HG02852 (cell line): Measurements from ENCODE around the gene ZNF423.

Source experiments
- ATAC-seq: cut with Tn5 transposase; IDR thresholded peaks from one replicate; pipeline ENCODE4 v1.9.1; 2021; ENCODE audit warnings: mild to moderate bottlenecking, moderate library complexity; ENCODE audit not compliant: unreplicated experiment

ZNF423 gene

DNA sequence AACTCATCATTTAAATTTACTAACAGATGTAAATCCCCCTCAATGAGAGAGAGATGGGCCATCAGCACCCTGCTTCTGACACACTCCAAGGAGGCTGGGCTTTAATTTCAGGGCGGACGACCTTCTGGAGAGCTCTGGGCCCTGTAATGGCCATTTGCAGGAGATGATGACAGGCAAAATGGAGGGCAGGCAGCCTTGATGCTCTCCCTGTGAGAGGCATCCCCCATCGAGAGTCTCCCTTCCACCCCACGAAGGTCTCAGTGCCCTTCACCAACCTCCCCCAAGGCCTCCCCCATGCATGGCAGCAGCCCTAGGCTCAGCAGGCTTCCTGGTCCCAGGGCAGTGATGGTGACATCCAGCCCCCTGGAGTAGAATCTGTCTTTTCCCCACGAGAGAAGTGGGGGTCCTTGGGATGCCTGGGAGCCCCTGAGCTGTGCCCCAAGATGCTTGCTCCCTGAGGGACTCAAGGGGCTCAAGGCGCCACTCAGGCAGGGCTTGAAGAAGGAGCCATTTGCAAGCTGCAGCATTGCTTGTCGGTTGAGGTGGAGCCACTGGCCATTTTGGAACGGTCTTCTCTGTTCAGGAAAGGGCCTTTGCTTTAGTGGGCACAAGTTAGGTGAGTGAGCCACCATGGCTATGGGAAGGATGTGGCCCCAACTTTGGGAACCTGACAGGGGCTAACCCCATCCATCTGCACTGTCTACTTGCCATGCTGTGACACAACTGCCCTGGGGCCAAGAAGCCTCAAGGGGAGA is 399.7 kb downstream of the ZNF423 start:
- ATAC-seq: no peak

DNA sequence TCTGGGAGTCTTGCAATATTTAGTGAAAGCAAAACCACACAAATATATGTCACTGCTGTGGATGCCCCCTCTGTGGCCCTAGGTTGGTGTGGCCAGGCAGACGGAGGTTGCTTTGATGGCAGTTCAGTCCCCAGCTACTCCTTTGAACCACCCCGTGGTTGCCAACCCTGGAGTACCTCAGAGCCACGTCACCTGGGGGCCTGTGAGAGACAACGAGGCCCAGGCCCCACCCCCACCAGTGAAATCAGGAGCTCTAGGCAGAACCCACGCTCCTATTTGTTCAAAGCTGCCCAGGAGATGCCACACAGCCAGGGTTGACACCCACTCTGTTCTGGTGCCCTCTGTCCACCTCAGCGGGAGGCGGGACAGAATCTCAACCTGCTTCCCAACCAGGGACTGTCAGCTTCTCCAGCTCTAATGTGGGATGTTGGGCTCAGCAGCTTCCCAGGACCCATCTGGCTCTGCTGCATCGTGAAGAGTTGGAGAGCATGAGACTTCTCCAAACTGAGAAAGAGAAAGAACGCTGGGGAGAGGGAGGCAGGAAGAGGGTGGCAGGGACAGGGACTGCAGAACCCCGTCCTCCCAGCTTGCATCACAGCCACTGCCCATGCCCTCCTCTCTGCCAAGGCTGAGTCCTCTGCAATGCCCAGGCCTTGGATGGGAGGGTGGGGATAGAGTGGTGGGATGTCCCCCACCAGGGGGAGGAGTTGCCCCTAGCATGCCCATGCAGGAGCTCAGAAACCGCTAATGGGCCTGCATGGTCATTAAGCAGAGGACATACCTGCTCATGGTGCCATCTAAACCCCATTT is 400.5 kb downstream of the ZNF423 start:
- ATAC-seq: no peak

DNA sequence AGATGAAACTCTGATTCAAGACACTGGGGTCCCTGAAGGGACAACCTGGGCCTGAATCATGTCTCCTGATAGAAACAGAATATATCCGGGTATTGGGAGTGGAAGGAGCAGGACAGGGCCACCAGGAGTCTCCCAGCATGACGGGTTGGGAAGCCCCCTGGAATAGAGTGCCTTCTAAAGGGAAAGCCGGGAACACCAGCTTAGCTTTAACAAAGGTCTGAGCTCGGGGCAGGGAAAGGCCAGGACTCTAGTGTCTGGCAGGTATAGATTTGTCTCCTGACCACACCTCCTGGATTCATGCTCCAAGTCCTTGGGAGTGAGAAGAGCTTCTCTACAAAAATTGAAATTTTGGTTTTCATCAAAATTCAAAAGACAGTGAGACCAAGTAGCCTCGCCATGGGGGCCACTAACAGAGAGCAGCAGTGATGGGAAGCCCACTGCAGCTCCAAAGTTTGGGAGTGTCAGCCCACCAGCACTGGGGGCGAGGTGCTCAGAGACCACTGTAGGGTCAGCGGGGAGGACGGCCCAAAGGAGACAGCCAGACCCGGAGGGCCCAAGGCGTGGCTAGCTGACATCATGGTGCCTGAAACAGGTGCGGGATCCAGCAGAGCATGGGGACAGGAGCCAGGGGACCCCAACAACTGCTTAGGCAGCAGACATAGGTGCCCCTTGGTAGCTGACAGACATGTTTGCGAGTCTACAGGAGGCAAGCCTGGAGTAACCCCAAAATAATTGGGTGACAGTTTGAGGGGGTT is 401.3 kb downstream of the ZNF423 start:
- no peak for ATAC-seq

DNA sequence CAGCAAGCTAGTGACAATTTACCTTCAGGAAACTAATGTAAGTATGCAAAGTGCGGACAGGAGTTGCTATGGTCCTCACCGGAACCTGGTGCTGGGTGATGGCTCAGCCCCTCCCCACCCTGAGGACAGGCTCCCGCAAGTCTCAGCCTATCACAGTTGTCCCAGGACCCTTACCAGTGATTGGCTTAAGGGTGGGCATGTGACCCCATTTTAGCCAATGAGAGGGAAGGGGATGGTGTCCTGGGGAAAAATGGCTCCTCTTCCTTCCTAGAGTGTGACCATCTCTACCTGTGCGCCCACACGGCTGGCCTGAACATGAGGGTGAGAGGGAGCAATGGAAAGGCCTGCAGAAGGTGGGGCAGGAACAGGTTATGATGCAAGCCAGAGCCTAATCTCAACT is 401.9 kb downstream of the ZNF423 start:
- no peak for ATAC-seq

DNA sequence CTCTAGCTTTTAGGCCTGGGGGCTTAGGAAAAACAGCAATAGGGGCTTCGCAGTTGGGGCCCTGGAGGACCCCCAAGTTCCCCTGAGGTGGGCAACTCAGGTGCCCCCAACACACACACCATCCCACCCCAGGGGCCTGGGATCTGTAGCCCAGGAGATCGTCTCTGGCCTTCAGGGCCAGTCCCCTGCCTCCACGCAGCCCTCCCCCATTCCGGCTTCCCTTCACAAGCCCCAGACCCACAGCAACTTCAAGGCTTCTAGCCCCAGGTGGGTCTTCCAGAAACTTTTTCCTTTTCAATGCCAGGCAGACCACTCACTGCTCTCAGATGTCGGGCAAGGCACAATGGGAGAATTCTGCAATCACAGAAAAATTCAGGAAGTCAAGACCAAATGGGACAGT is 402.9 kb downstream of the ZNF423 start:
- no peak for ATAC-seq

DNA sequence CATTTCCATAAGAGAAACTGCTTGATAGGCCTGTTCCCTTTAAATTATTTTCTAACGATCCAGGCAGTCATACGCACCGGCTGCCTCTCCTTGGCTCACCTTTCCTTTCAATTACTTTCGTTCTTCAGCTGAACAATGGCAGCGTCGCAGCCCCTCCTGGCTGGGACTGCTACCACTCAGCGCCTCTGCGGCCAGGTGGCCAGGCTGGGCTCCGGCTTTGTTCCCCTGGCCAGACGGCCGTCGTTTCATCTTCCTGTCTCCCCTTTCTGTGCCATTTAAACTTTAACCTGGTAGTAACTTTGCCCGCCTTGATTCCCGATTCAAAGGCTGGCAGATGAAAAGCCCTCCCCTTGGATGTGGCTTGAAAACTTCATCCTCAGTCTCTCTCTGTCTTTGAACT is 403.3 kb downstream of the ZNF423 start:
- ATAC-seq: no peak

DNA sequence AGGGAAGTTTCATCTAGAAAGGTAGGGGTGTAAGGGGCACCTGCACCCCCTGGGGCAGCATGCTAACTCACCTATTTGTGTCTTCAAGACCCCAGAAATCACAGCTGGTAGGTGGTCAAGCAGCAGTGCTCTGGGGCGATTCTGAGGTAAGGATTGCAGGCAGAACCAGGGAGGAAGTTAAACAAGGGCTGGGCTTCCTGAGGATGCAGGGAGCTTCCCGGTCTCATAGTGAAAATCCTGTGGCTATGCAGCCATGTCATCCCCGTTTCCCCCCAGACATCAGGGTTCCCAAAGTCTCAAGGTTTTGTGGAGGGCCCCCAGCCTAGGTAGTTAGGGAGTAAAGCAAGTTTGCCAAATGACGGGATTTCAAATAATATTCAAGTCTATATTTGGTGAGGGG is 403.8 kb downstream of the ZNF423 start:
- ATAC-seq: no peak

DNA sequence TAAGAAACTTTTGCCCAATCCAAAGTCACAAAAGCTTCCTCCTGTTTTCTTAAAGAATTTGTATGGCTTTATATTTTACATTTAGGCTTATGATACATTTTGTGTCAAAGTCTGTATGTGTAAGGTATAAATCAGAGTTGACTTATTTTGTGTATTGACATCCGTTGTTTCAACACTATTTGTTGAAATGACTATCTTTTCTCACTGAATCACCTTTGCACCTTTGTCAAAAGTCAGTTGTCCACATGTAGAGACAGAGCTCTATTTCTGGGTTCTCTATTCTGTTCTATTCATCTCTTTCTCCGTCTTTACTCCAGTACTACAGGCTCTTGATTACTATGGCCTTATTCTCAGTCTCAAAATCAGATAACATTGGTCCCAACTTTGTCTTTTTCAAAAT is 409.1 kb downstream of the ZNF423 start:
- no peak for ATAC-seq

DNA sequence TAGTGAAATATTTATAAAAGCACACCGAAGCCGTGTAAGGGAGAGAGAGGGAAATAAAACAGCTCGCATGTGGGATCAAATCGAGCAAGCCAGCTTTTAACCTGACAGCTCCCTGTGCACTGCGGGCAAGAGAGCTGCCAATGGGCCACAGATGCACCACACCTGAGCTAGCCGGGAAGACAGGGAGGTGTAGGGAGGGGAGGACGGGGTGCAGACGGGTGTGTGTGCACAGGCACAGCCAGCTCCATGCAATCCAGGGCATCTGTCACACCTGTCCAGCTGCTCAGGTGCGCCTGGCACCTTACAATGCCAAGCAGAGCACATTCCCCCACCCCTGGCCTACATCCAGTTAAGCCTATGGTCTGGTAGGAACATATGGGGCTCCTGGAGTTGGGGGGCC is 412.3 kb downstream of the ZNF423 start:
- ATAC-seq: no peak

DNA sequence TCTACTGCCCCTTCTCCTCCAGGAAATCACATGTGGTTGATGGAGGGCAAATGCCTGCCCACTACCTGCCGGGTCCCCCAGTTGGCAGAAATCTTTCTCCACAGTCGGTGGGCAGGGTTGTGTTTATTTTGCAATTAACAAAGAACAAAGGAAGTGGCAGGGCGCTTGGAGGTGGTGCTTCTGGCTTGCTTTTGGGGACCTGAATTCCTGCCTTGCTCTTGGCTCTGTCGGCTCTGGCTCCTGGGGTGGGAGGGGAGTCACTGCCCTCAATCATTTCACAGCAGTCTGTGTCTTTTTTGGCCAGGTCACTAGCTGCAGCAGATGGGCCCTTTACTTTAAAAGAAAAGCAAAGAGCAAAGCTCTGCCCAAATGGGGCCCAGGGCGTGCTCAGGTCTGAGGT is 413.1 kb downstream of the ZNF423 start:
- no peak for ATAC-seq

DNA sequence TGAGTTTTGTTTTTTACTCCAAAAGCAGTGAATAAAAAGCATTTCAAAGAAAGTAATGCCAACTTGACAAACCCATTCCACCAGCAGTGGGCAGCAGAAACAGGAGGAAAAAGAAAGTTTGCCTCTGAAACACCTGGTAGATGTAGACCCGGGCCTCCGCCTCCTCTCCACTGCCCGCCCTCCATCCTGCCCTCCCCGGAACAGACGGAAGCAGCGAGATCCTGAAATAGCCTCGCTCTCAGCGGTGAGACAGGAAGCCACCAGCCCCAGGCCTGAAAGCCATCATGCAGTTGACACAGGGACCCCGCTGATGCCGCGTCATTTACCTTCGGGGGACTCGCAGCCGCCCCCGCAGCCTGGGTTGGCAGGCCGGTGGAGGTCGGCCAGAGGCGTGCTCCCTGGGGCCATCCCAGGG is 414.5 kb downstream of the ZNF423 start:
- ATAC-seq: peak; percentile 98

DNA sequence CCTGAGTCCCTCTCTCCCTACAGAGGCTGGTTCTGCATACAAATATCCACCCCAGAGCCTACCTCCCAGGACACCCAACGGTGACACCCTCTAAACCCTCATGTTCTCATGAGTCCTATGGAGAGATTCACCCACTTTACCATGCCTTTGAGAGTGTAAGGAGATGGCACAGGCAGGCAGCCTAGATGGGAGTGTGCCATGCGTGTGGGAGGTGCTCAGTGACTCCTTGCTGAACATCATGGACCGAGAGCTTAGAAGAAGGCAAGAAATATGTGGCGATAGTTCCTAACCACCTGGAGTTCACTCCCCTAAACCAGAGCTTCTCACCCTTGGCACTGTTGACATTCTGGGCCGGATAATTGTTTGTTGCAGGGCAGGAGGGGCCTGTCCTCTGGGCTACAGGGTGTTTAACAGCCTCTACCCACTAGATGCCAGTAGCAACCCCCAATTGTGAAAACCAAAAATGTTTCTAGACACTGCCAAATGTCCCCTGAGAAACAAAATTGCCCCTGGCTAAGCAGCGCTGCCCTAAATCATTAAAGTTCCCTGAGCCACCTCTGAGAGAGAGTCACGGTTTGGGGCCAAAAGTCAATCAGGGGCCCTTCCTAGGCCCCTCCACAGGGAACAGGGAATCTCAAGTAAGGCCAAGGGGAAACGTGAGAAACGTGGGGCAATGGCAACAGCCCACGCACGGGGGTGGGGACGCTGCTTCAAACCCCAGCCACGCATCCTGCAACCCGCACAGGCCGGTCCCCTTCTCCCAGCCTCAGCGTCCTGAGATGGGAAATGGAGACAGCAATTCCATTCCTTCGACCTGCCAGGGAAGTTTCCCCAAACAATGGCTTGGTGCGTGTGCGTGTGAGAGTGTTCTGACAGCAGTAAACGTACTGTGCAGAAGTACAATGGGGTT is 415.5 kb downstream of the ZNF423 start:
- no peak for ATAC-seq

DNA sequence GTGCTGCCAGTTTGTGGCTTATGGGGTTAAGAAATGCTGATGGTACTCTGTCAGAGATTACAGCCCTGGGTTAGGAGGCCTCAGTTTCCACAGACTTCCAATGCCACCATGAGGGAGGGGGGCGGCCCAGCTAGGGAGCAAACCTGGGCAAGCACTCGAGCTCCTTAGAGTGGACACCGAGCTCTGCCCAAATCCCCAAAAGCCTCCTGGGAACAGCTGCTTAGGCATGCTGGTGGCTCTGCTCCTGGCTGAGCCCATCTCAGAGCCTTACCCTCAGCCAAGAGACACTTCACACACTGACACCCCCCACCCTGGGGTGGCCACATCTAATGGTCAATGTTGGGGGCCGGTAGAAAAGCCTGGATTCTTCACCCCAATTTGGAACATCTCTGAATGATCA is 416.2 kb downstream of the ZNF423 start:
- no peak for ATAC-seq

DNA sequence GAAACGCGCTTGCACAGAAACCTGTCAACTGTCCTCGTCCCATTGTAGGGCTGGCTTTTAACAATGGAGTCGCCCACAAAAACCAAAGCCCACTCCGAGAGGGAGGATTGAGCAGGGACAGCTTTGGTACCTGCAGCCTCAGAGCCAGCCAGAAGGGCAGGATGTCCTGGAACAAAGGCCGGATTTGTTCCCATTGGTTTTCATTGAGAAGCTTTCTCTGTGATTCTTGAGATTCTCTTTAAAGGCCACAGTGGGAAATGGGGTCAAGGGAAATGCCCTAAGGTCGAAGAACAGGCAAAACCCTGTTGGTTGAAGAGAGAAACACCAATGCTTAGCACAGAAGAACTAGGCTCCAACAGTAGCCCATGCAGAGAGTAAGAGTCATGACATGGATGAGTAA is 416.9 kb downstream of the ZNF423 start:
- ATAC-seq: no peak
